DMS79 (cell line): Measurements from ENCODE around the gene ZNF787.

Experiments used
- DNase-seq: peaks from one replicate; lab custom pipeline; 2025; lab: John Stamatoyannopoulos, UW

ZNF787 gene

GRCh38 chr19:56087647-56088496, 33.2 kb downstream of the ZNF787 start:
- DNase-seq, result no peak

DNA sequence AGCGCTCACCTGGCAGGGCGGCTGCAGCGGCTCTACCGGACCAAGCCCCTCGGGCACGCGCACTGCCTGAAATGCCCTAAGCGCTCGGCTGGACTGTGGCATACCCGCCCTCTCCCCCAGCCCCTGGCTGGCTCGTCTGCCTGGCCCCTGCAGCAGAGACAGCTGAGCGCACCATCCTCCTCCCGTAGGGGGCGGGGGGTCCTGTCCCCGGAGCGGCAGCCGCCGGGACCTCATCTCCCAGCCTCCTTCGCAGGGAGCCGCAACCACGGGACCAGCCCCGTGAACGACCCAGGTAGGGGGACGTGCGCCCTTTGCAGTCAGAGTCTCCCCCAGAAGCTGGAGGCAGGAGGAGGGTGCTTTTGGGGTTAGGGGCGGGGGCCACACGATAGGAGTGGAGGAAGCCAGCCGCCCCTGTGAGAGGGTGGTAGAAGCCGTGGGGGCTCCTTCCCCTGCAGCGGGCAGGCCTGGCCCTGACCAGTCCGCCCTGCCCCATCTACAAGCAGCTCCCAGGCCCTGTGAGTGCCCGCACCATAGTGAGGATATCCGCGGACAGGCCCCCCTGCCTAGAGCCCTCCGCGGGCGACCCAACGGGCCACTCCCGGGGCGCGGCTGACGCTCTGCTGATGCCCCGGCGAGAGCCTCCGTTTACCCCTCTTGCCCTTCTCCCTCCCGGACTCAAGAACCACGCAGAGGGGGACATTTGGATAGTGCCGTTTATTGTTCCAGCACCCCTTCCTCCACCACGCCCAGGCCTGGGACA, 34.2 kb downstream of the ZNF787 start:
- no peak for DNase-seq

GRCh38 chr19:56085571-56086275, 35.4 kb downstream of the ZNF787 start:
- DNase-seq, result no peak

- DNase-seq, result no peak
These were observed 36.1 kb downstream of the ZNF787 start for GRCh38 chr19:56084835-56085536.

DNA sequence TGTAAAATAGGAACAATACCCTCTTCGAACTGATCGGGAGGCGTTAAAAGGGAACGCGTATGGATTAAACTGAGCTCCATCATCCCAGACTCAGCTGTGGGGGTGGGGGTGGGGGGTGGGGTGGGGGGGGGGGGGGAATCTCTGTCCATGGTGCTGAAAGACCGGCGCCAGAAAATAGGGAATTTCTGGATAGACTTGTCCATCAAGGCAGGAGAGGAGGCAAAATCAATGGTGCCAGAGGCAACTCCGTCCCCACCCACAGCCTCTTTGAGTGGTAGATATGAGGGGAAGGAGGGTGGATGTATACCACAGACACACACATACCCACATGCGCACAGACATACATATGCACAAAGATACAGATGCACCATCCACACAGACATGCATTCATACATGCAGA, 37.4 kb downstream of the ZNF787 start:
- DNase-seq, result no peak

DNA sequence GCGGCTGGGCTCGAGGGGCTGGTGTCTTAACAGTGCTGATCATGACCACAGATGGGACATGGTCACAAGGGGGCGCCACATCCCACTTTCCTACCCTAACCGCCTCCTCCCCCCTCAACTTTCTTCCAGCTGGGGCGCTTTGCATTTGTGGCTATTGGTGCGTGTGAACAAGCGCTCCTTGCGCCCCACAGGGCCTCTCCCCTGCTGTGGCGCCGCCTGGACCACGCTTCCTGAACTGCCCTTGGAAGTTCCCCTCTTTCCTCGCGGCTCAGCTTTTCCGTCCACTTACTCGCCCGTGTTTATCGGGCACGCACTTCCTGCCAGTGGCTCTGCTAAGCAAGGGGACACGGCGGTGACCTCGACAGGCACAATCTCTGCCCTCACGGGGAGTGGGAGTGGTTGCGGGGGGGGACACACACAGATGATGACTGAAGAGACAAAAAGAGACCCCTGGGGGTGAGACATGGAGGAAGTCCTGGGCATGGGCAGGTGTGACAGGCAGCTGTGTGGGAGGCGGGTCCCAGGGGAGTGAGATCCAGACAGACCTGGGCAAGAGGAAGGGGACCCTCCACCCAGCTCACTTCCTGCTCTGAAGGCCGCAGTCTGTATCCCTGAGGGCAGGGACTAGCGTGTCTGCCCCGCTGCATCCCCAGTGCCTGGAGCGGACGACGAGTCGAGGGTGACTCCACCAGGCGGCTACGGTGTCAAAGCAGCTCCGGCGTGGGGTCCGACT, 40.3 kb downstream of the ZNF787 start:
- peak; percentile 39 for DNase-seq

- DNase-seq, result no peak
These were observed 41.5 kb downstream of the ZNF787 start for GRCh38 chr19:56079609-56080008.

DNA sequence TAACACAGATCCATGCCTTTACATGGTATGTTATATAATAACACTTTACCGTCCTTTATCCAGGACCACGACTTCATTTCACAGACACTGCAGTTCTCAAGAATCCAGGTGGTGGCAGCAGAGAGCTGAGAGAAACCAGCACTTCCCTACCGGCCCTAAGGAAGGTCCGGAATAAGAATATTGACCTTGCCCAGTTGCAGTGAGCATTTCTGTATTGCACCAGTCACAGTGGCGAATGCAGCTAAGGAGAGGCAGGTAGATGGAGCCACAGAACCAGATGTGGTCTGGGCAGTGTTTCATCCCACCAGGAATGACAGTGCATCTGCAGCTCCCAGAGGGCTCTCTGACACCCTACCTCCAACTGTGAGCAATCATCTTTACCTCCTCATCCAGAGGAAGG, 44.6 kb downstream of the ZNF787 start:
- peak; percentile 5 for DNase-seq

GRCh38 chr19:56071151-56071550, 49.9 kb downstream of the ZNF787 start:
- no peak for DNase-seq

DNA sequence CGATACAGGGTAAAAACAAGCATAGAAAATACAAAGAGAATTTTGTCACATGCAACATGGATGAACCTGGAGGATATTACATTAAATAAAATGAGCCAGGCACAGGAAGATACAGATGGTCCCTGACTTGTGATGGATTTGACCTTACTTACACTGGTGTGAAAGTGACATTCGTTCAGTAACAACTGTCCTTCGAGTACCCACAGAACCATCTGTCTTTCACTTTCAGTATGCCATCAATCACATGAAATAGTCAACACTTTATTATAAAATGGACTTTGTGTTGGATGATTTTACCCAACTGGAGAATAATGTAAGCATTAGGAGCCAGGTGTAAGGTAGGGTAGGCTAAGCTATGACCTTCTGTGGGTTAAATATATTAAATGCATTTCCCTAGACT, 51.5 kb downstream of the ZNF787 start:
- no peak for DNase-seq

DNA sequence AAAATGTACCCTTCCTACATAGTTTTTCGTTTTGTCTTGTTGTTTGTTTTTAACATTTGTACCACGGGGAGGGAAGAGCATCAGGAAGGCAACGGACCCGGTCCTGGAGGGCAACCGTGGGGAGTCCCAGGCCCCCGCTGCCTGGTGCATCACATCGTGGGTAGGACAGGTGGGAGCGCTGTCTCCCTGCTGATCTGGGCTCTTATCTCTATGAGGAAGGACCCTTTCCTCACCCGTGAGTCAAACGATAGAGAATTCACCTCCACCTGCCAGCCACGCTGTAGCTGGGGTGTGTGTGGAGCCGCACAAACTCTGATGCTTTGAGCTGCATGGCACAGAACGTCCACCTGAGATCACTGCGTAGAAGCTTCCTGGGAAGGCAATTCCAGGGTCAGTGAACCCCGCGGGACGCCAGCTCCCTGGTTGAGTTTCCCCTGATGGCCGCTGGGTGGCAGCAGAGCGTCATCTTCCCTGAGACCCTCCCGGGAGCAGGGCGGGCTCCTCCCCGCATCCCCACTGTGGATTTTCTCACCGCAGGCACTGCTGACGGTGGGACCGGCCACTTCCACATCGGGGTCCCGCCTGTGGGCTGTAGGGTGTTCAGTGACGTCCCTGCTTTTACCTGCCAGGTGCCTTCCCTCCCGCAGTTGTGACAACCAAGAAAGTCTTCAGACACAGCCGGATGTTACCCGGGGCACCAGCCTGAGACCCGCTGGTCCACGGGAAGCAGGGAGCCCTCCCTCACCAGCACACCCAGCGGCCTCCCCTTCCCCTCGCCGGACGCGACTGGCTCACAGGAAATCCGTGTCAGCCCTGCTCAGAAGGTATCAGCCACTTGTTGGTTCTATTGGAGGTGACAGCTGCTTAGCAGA, 54.7 kb downstream of the ZNF787 start:
- peak; percentile 46 for DNase-seq

GRCh38 chr19:56053596-56053995, 67.5 kb downstream of the ZNF787 start:
- no peak for DNase-seq
